GM12892 (cell line): ENCODE measurements around the gene STOM.

ENCODE experiments used
- POLR2A ChIP-seq: IDR thresholded peaks from 2 replicates; pipeline ENCODE4 v1.6.1; 2011; ENCODE audit warnings: low read depth, low read length, control low read depth
- POLR2AphosphoS5 ChIP-seq: IDR thresholded peaks from 2 replicates; pipeline ENCODE4 v1.6.1; 2011; ENCODE audit warnings: low read depth, low read length, control low read depth

GRCh38 chr9:121296213-121297127 is 73.6 kb downstream of the STOM start:
- TF ChIP-seq POLR2AphosphoS5 (no peak), POLR2A (no peak)
